Uterus (tissue), 2 donors: ENCODE measurements around the gene PRDM10.

Source experiments
- POLR2A ChIP-seq, 2 donors: fragments of 450-650 bp; IDR thresholded peaks; one replicate each; pipeline ENCODE4 v1.6.1; 2016; ENCODE audit warnings: antibody characterized with exemption in 2 of 2, mild to moderate bottlenecking in 1 of 2, moderate library complexity in 1 of 2
- TF ChIP-seq, protein P1 (sequence below), 4 experiments: fragments of 200-600 bp in 2 of 4; fragments of 450-650 bp in 2 of 4; sonication (generic) in 2 of 4; IDR thresholded peaks; one replicate each; pipeline ENCODE4 v1.5.1; 2016 to 2019; ENCODE audit warnings: antibody characterized with exemption in 4 of 4, mild to moderate bottlenecking in 2 of 4, moderate library complexity in 1 of 4

DNA sequence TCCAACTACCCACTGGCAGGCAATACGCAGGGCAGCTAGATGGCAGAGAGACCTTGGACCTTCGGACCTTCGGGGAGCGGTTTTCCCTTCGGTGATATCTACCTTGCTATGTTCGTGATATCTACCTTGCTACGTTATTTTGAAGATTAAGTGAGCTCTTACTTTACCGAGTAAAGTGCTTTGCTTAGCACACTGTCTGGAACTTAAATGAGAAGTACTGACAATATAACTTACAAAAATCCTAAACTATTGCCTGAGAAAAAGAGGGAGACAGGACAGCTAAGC is 1.0 kb upstream of the PRDM10 start:
- TF ChIP-seq, protein P1, sequence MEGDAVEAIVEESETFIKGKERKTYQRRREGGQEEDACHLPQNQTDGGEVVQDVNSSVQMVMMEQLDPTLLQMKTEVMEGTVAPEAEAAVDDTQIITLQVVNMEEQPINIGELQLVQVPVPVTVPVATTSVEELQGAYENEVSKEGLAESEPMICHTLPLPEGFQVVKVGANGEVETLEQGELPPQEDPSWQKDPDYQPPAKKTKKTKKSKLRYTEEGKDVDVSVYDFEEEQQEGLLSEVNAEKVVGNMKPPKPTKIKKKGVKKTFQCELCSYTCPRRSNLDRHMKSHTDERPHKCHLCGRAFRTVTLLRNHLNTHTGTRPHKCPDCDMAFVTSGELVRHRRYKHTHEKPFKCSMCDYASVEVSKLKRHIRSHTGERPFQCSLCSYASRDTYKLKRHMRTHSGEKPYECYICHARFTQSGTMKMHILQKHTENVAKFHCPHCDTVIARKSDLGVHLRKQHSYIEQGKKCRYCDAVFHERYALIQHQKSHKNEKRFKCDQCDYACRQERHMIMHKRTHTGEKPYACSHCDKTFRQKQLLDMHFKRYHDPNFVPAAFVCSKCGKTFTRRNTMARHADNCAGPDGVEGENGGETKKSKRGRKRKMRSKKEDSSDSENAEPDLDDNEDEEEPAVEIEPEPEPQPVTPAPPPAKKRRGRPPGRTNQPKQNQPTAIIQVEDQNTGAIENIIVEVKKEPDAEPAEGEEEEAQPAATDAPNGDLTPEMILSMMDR (IDR thresholded peaks at IDR 0.05) = no peak
- TF ChIP-seq POLR2A (IDR thresholded peaks at IDR 0.05) = no peak
